HEK293 (cell line): ENCODE results near the gene ZNF488.

Experiments used
- CTCF ChIA-PET: fragments of 350-600 bp; formaldehyde crosslinking; extraction: SDS; loops from one replicate; lab custom pipeline; 2021; ENCODE audit warnings: antibody characterized with exemption; lab: Yijun Ruan, JAX
- POLR2A ChIA-PET: fragments of 300-600 bp; formaldehyde crosslinking; extraction: SDS; loops from one replicate; lab custom pipeline; 2020; ENCODE audit warnings: antibody characterized with exemption, inconsistent platforms; lab: Yijun Ruan, JAX
- H3K27ac ChIP-seq: fragments of 200-500 bp; sonication (Bioruptor generic); 2 replicates; pipeline ENCODE4 v1.5.1; 2014; ENCODE audit warnings: low read depth, low read length, control low read depth, inconsistent platforms; ENCODE audit errors: extremely low read depth
- H3K36me3 ChIP-seq, 2 experiments: fragments of 200-500 bp in 1 of 2; sonication (Bioruptor generic) in 1 of 2; 1 replicate in 1 of 2; 2 replicates in 1 of 2; pipeline ENCODE4 v1.5.1; 2014 to 2017; ENCODE audit warnings: inconsistent platforms in 2 of 2, low read length in 2 of 2; ENCODE audit not compliant: control insufficient read depth in 2 of 2, insufficient read depth in 1 of 2
- H3K4me1 ChIP-seq: fragments of 200-500 bp; sonication (Bioruptor generic); 2 replicates; pipeline ENCODE4 v1.5.1; 2014; ENCODE audit warnings: mild to moderate bottlenecking, low read length, inconsistent platforms; ENCODE audit not compliant: control insufficient read depth, insufficient read depth
- H3K4me3 ChIP-seq: 2 replicates; pipeline ENCODE4 v1.5.1; 2011; ENCODE audit warnings: low read depth, mild to moderate bottlenecking, control low read depth, low read length, moderate library complexity
- H3K9me3 ChIP-seq: fragments of 200-500 bp; sonication (Bioruptor generic); 2 replicates; pipeline ENCODE4 v1.5.1; 2014; ENCODE audit warnings: low read depth, low read length, inconsistent platforms; ENCODE audit not compliant: control insufficient read depth, insufficient read depth
- BCL6B ChIP-seq: fragments of 450-650 bp; formaldehyde crosslinking; IDR thresholded peaks from 2 replicates; pipeline ENCODE4 v1.5.1; 2017; ENCODE audit warnings: missing biosample characterization, missing genetic modification characterization
- MYNN ChIP-seq: fragments of 450-650 bp; formaldehyde crosslinking; IDR thresholded peaks from 2 replicates; pipeline ENCODE4 v1.5.1; 2016; ENCODE audit warnings: missing biosample characterization, missing genetic modification characterization, borderline replicate concordance
- REPIN1 ChIP-seq: fragments of 450-650 bp; formaldehyde crosslinking; IDR thresholded peaks from 2 replicates; pipeline ENCODE4 v1.5.1; 2017; ENCODE audit warnings: missing biosample characterization, missing genetic modification characterization, low read depth
- YY2 ChIP-seq: fragments of 450-650 bp; formaldehyde crosslinking; IDR thresholded peaks from 2 replicates; pipeline ENCODE4 v1.5.1; 2016; ENCODE audit warnings: missing biosample characterization, missing genetic modification characterization
- ZBTB21 ChIP-seq: fragments of 450-650 bp; formaldehyde crosslinking; IDR thresholded peaks from 2 replicates; pipeline ENCODE4 v1.5.1; 2017; ENCODE audit warnings: missing biosample characterization, missing genetic modification characterization
- ZBTB8A ChIP-seq: fragments of 450-650 bp; formaldehyde crosslinking; IDR thresholded peaks from 2 replicates; pipeline ENCODE4 v1.5.1; 2016; ENCODE audit warnings: missing biosample characterization, missing genetic modification characterization
- ZFHX2 ChIP-seq: fragments of 450-650 bp; formaldehyde crosslinking; conservative IDR thresholded peaks from 2 replicates; pipeline ENCODE4 v1.5.1; 2016; ENCODE audit warnings: missing biosample characterization, missing genetic modification characterization
- ZNF121 ChIP-seq: fragments of 450-650 bp; formaldehyde crosslinking; IDR thresholded peaks from 2 replicates; pipeline ENCODE4 v1.5.1; 2016; ENCODE audit warnings: missing biosample characterization, missing genetic modification characterization
- ZNF138 ChIP-seq: fragments of 450-650 bp; formaldehyde crosslinking; IDR thresholded peaks from 2 replicates; pipeline ENCODE4 v1.5.1; 2016; ENCODE audit warnings: missing biosample characterization, missing genetic modification characterization, borderline replicate concordance
- ZNF148 ChIP-seq: fragments of 450-650 bp; formaldehyde crosslinking; IDR thresholded peaks from 2 replicates; pipeline ENCODE4 v1.5.0; 2017; ENCODE audit warnings: missing biosample characterization, missing genetic modification characterization, borderline replicate concordance
- ZNF175 ChIP-seq: fragments of 450-650 bp; formaldehyde crosslinking; IDR thresholded peaks from 2 replicates; pipeline ENCODE4 v1.5.1; 2016; ENCODE audit warnings: missing biosample characterization, missing genetic modification characterization
- ZNF221 ChIP-seq: fragments of 450-650 bp; formaldehyde crosslinking; IDR thresholded peaks from 2 replicates; pipeline ENCODE4 v1.5.1; 2017; ENCODE audit warnings: missing biosample characterization, missing genetic modification characterization, borderline replicate concordance
- ZNF248 ChIP-seq: fragments of 450-650 bp; formaldehyde crosslinking; IDR thresholded peaks from 2 replicates; pipeline ENCODE4 v1.5.1; 2017; ENCODE audit warnings: missing biosample characterization, missing genetic modification characterization
- ZNF341 ChIP-seq: fragments of 450-650 bp; formaldehyde crosslinking; IDR thresholded peaks from 2 replicates; pipeline ENCODE4; 2016; ENCODE audit warnings: low read depth, missing biosample characterization, missing genetic modification characterization
- ZNF37A ChIP-seq: fragments of 450-650 bp; IDR thresholded peaks from 2 replicates; pipeline ENCODE4 v1.5.1; 2018; ENCODE audit warnings: missing biosample characterization, missing genetic modification characterization
- ZNF521 ChIP-seq: fragments of 450-650 bp; formaldehyde crosslinking; IDR thresholded peaks from 2 replicates; pipeline ENCODE4 v1.5.1; 2017; ENCODE audit warnings: missing biosample characterization, mild to moderate bottlenecking, missing genetic modification characterization
- ZNF529 ChIP-seq: fragments of 450-650 bp; formaldehyde crosslinking; IDR thresholded peaks from 2 replicates; pipeline ENCODE4 v1.5.1; 2017; ENCODE audit warnings: missing genetic modification characterization, missing biosample characterization; ENCODE audit not compliant: insufficient replicate concordance
- ZNF561 ChIP-seq: fragments of 450-650 bp; IDR thresholded peaks from 2 replicates; pipeline ENCODE4 v1.5.1; 2018; ENCODE audit warnings: missing biosample characterization, missing genetic modification characterization, borderline replicate concordance
- ZNF626 ChIP-seq: fragments of 450-650 bp; sonication (Bioruptor Pico); formaldehyde crosslinking; IDR thresholded peaks from 2 replicates; pipeline ENCODE4 v1.5.1; 2018; ENCODE audit warnings: missing biosample characterization, missing genetic modification characterization, inconsistent platforms
- ZNF837 ChIP-seq: fragments of 450-650 bp; formaldehyde crosslinking; IDR thresholded peaks from 2 replicates; pipeline ENCODE4 v1.5.1; 2016; ENCODE audit warnings: missing biosample characterization, missing genetic modification characterization
- TF ChIP-seq, protein P1 (sequence below): fragments of 450-650 bp; formaldehyde crosslinking; IDR thresholded peaks from 2 replicates; pipeline ENCODE4 v1.5.1; 2017; ENCODE audit warnings: missing biosample characterization, missing genetic modification characterization
- TF ChIP-seq, protein P2 (sequence below): fragments of 450-650 bp; formaldehyde crosslinking; IDR thresholded peaks from 2 replicates; pipeline ENCODE4 v1.5.1; 2016; ENCODE audit warnings: missing biosample characterization, missing genetic modification characterization, borderline replicate concordance
- TF ChIP-seq, protein P3 (sequence below): fragments of 450-650 bp; formaldehyde crosslinking; IDR thresholded peaks from 2 replicates; pipeline ENCODE4 v1.5.1; 2016; ENCODE audit warnings: missing biosample characterization, missing genetic modification characterization, low read depth

ZNF488 gene

DNA sequence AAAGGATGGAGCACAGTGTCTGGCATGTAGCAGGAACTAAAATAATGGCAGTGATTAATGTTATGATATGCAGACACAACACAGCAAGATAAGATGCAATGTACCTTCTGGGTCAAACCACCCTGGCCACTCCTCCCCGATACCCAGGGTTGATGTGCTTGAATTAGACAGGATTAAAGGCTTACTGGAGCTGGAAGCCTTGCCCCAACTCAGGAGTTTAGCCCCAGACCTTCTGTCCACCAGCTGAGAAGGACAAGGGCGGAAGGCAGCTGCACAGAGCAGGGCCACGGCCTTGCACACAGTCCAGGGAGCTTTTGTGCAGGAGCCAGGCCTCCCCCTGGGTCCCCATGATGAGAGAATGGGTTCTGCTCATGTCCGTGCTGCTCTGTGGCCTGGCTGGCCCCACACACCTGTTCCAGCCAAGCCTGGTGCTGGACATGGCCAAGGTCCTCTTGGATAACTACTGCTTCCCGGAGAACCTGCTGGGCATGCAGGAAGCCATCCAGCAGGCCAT, 35.9 kb downstream of the ZNF488 start, which contains the start of gene RBP3:
Gene RBP3, plus strand, starts transcription at position 226 of the 514 bp plus-strand sequence. Its CDS starts 122 bp downstream, at position 348.
- POLR2A ChIA-PET, result no interaction called here
- Histone ChIP-seq H3K9me3 (no peaks in the 10 kb centered on the region), H3K4me1 (peaks cover 3% of the 10 kb centered on the region; the same call in 1 of the 2 replicates), H3K27ac (no peak within 1 kb of the TSS), H3K36me3 (no peaks in the 10 kb centered on the region), H3K4me3 (no peak within 1 kb of the TSS)
- no peak for TF ChIP-seq ZNF341 (tag by site-specific recombination)
- TF ChIP-seq MYNN (tag by site-specific recombination), result no peak
- TF ChIP-seq ZNF521 (tag by site-specific recombination), result no peak
- TF ChIP-seq ZNF221 (tag by site-specific recombination), result no peak
- TF ChIP-seq, protein P1, sequence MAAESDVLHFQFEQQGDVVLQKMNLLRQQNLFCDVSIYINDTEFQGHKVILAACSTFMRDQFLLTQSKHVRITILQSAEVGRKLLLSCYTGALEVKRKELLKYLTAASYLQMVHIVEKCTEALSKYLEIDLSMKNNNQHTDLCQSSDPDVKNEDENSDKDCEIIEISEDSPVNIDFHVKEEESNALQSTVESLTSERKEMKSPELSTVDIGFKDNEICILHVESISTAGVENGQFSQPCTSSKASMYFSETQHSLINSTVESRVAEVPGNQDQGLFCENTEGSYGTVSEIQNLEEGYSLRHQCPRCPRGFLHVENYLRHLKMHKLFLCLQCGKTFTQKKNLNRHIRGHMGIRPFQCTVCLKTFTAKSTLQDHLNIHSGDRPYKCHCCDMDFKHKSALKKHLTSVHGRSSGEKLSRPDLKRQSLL (tag by site-specific recombination), result no peak
- no peak for TF ChIP-seq ZBTB21
- no peak for TF ChIP-seq ZNF626
- no peak for TF ChIP-seq ZNF121
- TF ChIP-seq BCL6B (tag by site-specific recombination), result no peak
- TF ChIP-seq ZNF837 (tag by site-specific recombination), result no peak
- no peak for TF ChIP-seq ZNF148
- TF ChIP-seq, protein P2, sequence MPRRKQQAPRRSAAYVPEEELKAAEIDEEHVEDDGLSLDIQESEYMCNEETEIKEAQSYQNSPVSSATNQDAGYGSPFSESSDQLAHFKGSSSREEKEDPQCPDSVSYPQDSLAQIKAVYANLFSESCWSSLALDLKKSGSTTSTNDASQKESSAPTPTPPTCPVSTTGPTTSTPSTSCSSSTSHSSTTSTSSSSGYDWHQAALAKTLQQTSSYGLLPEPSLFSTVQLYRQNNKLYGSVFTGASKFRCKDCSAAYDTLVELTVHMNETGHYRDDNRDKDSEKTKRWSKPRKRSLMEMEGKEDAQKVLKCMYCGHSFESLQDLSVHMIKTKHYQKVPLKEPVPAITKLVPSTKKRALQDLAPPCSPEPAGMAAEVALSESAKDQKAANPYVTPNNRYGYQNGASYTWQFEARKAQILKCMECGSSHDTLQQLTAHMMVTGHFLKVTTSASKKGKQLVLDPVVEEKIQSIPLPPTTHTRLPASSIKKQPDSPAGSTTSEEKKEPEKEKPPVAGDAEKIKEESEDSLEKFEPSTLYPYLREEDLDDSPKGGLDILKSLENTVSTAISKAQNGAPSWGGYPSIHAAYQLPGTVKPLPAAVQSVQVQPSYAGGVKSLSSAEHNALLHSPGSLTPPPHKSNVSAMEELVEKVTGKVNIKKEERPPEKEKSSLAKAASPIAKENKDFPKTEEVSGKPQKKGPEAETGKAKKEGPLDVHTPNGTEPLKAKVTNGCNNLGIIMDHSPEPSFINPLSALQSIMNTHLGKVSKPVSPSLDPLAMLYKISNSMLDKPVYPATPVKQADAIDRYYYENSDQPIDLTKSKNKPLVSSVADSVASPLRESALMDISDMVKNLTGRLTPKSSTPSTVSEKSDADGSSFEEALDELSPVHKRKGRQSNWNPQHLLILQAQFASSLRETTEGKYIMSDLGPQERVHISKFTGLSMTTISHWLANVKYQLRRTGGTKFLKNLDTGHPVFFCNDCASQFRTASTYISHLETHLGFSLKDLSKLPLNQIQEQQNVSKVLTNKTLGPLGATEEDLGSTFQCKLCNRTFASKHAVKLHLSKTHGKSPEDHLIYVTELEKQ, result no peak
- CTCF ChIA-PET, result interaction anchor here (0.5 to 1.3 kb wide), 6 partner anchors 9 to 355 kb away, joined by 3 to 4 read pairs (median 4); no protein-coding TSS in a partner anchor

GRCh38 chr10:47347303-47347675, 36.8 kb downstream of the ZNF488 start:
- ChIA-PET CTCF (interaction anchor here (0.5 to 1.3 kb wide), 6 partner anchors 8 to 354 kb away, joined by 3 to 4 read pairs (median 4); no protein-coding TSS in a partner anchor), POLR2A (no interaction called here)
- Histone ChIP-seq H3K4me3 (no peak overlapping the region), H3K4me1 (peaks cover 3% of the 10 kb centered on the region; the same call in 1 of the 2 replicates), H3K27ac (no peak overlapping the region), H3K9me3 (no peaks in the 10 kb centered on the region), H3K36me3 (no peaks in the 10 kb centered on the region)
- TF ChIP-seq ZNF37A (no peak), ZBTB8A (no peak), ZNF138 (tag by site-specific recombination) (no peak), ZNF148 (no peak), ZNF529 (tag by site-specific recombination) (no peak), ZFHX2 (tag by site-specific recombination) (no peak), ZNF561 (tag by site-specific recombination) (no peak), YY2 (tag by site-specific recombination) (no peak), ZNF248 (tag by site-specific recombination) (no peak), ZNF175 (tag by site-specific recombination) (no peak), REPIN1 (no peak)
- TF ChIP-seq, protein P3, sequence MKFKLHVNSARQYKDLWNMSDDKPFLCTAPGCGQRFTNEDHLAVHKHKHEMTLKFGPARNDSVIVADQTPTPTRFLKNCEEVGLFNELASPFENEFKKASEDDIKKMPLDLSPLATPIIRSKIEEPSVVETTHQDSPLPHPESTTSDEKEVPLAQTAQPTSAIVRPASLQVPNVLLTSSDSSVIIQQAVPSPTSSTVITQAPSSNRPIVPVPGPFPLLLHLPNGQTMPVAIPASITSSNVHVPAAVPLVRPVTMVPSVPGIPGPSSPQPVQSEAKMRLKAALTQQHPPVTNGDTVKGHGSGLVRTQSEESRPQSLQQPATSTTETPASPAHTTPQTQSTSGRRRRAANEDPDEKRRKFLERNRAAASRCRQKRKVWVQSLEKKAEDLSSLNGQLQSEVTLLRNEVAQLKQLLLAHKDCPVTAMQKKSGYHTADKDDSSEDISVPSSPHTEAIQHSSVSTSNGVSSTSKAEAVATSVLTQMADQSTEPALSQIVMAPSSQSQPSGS (tag by site-specific recombination), result no peak
